ENCODE data around the gene USP6. TPM values are rescaled to one million over a fixed set of nuclear protein-coding genes. Genes with fewer than 3 reads are reported as not detected.

Gene USP6
- total RNA-seq, 1 experiment from 2014 or later: 0.24 TPM

GRCh38 chr17:5198472-5198871, 82.6 kb downstream of the USP6 start:
- H3K9me3 ChIP-seq (ENCODE audit: low read depth, low read length, poor library complexity, severe bottlenecking): no peaks in the 10 kb centered on the region
- H3K27me3 ChIP-seq (replicated peaks; ENCODE audit: insufficient read depth, low read depth, low read length, poor library complexity): no peaks in the 10 kb centered on the region
- H3K4me3 ChIP-seq (ENCODE audit: low read depth, low read length, poor library complexity, severe bottlenecking): no peak overlapping the region
- H3K36me3 ChIP-seq (ENCODE audit: insufficient read depth, low read length, poor library complexity, severe bottlenecking): no peaks in the 10 kb centered on the region
- H3K4me1 ChIP-seq (ENCODE audit: insufficient read depth, low read length, poor library complexity, severe bottlenecking): no peaks in the 10 kb centered on the region
- intact Hi-C loops (cut with micrococcal nuclease; ENCODE audit: unreplicated experiment): no loop called here
- BruUV-seq (replicated peaks): no TSS peak
- DNase-seq (ENCODE audit: low spot score): no peak
- TF ChIP-seq EZH2 (IDR thresholded peaks at IDR 0.05; ENCODE audit: borderline replicate concordance, low read depth, low read length, poor library complexity, severe bottlenecking) (no peak), CTCF (conservative IDR thresholded peaks at IDR 0.05; ENCODE audit: low read depth, low read length) (no peak)
- H3K27ac ChIP-seq (ENCODE audit: low read depth, low read length, poor library complexity, severe bottlenecking): no peak overlapping the region
- POLR2A ChIA-PET (ENCODE audit: low non-redundant PET): no interaction called here
- CTCF ChIA-PET: no interaction called here

GRCh38 chr17:5200360-5200759, 84.5 kb downstream of the USP6 start:
- no peaks in the 10 kb centered on the region for H3K9me3 ChIP-seq (ENCODE audit: low read depth, low read length, poor library complexity, severe bottlenecking)
- H3K4me3 ChIP-seq (ENCODE audit: low read depth, low read length, poor library complexity, severe bottlenecking): no peak overlapping the region
- no peaks in the 10 kb centered on the region for H3K4me1 ChIP-seq (ENCODE audit: insufficient read depth, low read length, poor library complexity, severe bottlenecking)
- no peak for TF ChIP-seq CTCF (conservative IDR thresholded peaks at IDR 0.05; ENCODE audit: low read depth, low read length)
- TF ChIP-seq EZH2 (IDR thresholded peaks at IDR 0.05; ENCODE audit: borderline replicate concordance, low read depth, low read length, poor library complexity, severe bottlenecking): no peak
- CTCF ChIA-PET: no interaction called here
- POLR2A ChIA-PET (ENCODE audit: low non-redundant PET): no interaction called here
- no TSS peak for BruUV-seq (replicated peaks)
- H3K36me3 ChIP-seq (ENCODE audit: insufficient read depth, low read length, poor library complexity, severe bottlenecking): no peaks in the 10 kb centered on the region
- intact Hi-C loops (cut with micrococcal nuclease; ENCODE audit: unreplicated experiment): no loop called here
- no peak overlapping the region for H3K27ac ChIP-seq (ENCODE audit: low read depth, low read length, poor library complexity, severe bottlenecking)
- DNase-seq (ENCODE audit: low spot score): no peak
- no peaks in the 10 kb centered on the region for H3K27me3 ChIP-seq (replicated peaks; ENCODE audit: insufficient read depth, low read depth, low read length, poor library complexity)

GRCh38 chr17:5201011-5201410, 85.2 kb downstream of the USP6 start:
- no peak for DNase-seq (ENCODE audit: low spot score)
- H3K27ac ChIP-seq (ENCODE audit: low read depth, low read length, poor library complexity, severe bottlenecking): no peak overlapping the region
- no TSS peak for BruUV-seq (replicated peaks)
- no peaks in the 10 kb centered on the region for H3K9me3 ChIP-seq (ENCODE audit: low read depth, low read length, poor library complexity, severe bottlenecking)
- intact Hi-C loops (cut with micrococcal nuclease; ENCODE audit: unreplicated experiment): no loop called here
- no peak for TF ChIP-seq EZH2 (IDR thresholded peaks at IDR 0.05; ENCODE audit: borderline replicate concordance, low read depth, low read length, poor library complexity, severe bottlenecking)
- no peak for TF ChIP-seq CTCF (conservative IDR thresholded peaks at IDR 0.05; ENCODE audit: low read depth, low read length)
- ChIA-PET CTCF (no interaction called here), POLR2A (ENCODE audit: low non-redundant PET) (no interaction called here)
- H3K36me3 ChIP-seq (ENCODE audit: insufficient read depth, low read length, poor library complexity, severe bottlenecking): no peaks in the 10 kb centered on the region
- H3K4me1 ChIP-seq (ENCODE audit: insufficient read depth, low read length, poor library complexity, severe bottlenecking): no peaks in the 10 kb centered on the region
- H3K4me3 ChIP-seq (ENCODE audit: low read depth, low read length, poor library complexity, severe bottlenecking): no peak overlapping the region
- no peaks in the 10 kb centered on the region for H3K27me3 ChIP-seq (replicated peaks; ENCODE audit: insufficient read depth, low read depth, low read length, poor library complexity)

Data from A673 (cell line).